Caco-2 (cell line): ENCODE results near the gene AP3B1. TPM values are rescaled to one million over a fixed set of nuclear protein-coding genes. Genes with fewer than 3 reads are reported as not detected.

Source experiments
- BruUV-seq: library from RNA; stranded (reverse); fragments of 400-500 nt; replicated peaks from 2 replicates; lab custom pipeline; 2021; lab: Mats Ljungman, UMichigan
- CTCF ChIA-PET: fragments of 300-600 bp; sonication (Branson Sonifier 250); formaldehyde crosslinking; loops from one replicate; lab custom pipeline; 2022; ENCODE audit warnings: antibody characterized with exemption; lab: Charles Lee
- POLR2A ChIA-PET: fragments of 300-600 bp; sonication (Branson Sonifier 250); formaldehyde crosslinking; loops from one replicate; lab custom pipeline; 2022; ENCODE audit warnings: antibody characterized with exemption; lab: Charles Lee
- DNase-seq, 2 experiments: peaks; one replicate each; pipeline versions ENCODE4 v3.0.0 to v3.0.0-alpha.2; 2020 to 2022
- H3K27me3 ChIP-seq: replicated peaks from 2 replicates; pipeline ENCODE4 v1.6.0; 2011; ENCODE audit warnings: low read length; ENCODE audit not compliant: control insufficient read depth, insufficient read depth
- H3K36me3 ChIP-seq: 2 replicates; pipeline ENCODE4 v1.5.1; 2011; ENCODE audit warnings: low read length; ENCODE audit not compliant: control insufficient read depth, insufficient read depth
- H3K4me1 ChIP-seq: fragments of 250-450 bp; sonication (Bioruptor Pico); 2 replicates; pipeline ENCODE4 v1.5.1; 2020; ENCODE audit warnings: mild to moderate bottlenecking
- H3K4me3 ChIP-seq: 2 replicates; pipeline ENCODE4 v1.5.1; 2011; ENCODE audit warnings: low read depth, mild to moderate bottlenecking, control low read depth, low read length
- H3K9me3 ChIP-seq: fragments of 250-450 bp; sonication (Bioruptor Pico); 2 replicates; pipeline ENCODE4 v1.5.1; 2020; ENCODE audit warnings: mild to moderate bottlenecking, moderate library complexity
- H3K27ac Mint-ChIP-seq: one replicate; pipeline ENCODE4 v1.8.0; 2022; ENCODE audit warnings: mixed read lengths; ENCODE audit not compliant: unreplicated experiment
- H3K27me3 Mint-ChIP-seq: one replicate; pipeline ENCODE4 v1.8.0; 2022; ENCODE audit warnings: mixed read lengths; ENCODE audit not compliant: insufficient read depth, unreplicated experiment
- H3K36me3 Mint-ChIP-seq: one replicate; pipeline ENCODE4 v1.8.0; 2022; ENCODE audit warnings: mild to moderate bottlenecking, mixed read lengths; ENCODE audit not compliant: insufficient read depth, unreplicated experiment
- H3K4me1 Mint-ChIP-seq: one replicate; pipeline ENCODE4 v1.8.0; 2022; ENCODE audit warnings: low read depth, mixed read lengths; ENCODE audit not compliant: unreplicated experiment
- H3K4me3 Mint-ChIP-seq: one replicate; pipeline ENCODE4 v1.8.0; 2022; ENCODE audit warnings: mild to moderate bottlenecking, moderate library complexity, mixed read lengths; ENCODE audit not compliant: unreplicated experiment
- H3K9me3 Mint-ChIP-seq: one replicate; pipeline ENCODE4 v1.8.0; 2022; ENCODE audit warnings: mixed read lengths; ENCODE audit not compliant: unreplicated experiment
- intact Hi-C: fragments of 100-400 bp; cut with micrococcal nuclease; formaldehyde crosslinking; loops from one replicate; pipeline ENCODE4 v1.10.0; 2022; ENCODE audit not compliant: unreplicated experiment
- total RNA-seq: library from RNA; stranded (reverse); gene quantifications from 2 replicates; pipeline ENCODE4 v1.2.3, GENCODE V29; 2022
- TF ChIP-seq, protein P1 (sequence below), 2 experiments: fragments of 200-600 bp in 1 of 2; IDR thresholded peaks; 1 replicate in 1 of 2; 2 replicates in 1 of 2; pipeline versions ENCODE4 v1.5.1 to v1.8.0; 2011 to 2022; ENCODE audit warnings: antibody characterized with exemption in 1 of 2, control low read depth in 1 of 2, inconsistent platforms in 1 of 2, low read depth in 1 of 2, low read length in 1 of 2, mild to moderate bottlenecking in 1 of 2, moderate library complexity in 1 of 2; ENCODE audit not compliant: insufficient read depth in 1 of 2, severe bottlenecking in 1 of 2, unreplicated experiment in 1 of 2

The AP3B1 gene
- total RNA-seq, 1 experiment from 2014 or later = 52.7 TPM

DNA sequence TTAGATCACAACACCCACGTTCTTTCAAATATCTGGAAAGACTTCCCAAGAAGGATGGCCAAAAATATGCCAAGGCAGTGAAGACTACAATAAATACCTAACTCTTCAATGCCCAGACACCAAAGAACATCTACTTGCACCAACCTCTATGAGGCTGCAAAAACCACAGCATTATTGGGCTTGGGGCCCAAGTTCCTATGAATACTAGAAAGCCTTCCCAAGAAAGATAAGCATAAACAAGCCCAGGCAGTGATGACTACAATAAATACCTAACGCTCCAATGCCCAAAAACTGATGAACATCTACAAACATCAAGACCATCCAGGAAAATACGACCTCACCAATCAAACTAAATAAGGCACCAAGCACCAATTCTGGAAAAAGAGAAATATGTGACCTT, 41.3 kb downstream of the AP3B1 start:
- Mint-ChIP-seq H3K4me1 (no peaks in the 10 kb centered on the region), H3K36me3 (peaks cover 30% of the 10 kb centered on the region), H3K27me3 (no peaks in the 10 kb centered on the region), H3K27ac (no peak overlapping the region), H3K4me3 (no peak overlapping the region), H3K9me3 (peaks cover 31% of the 10 kb centered on the region)
- DNase-seq = no peak
- no TSS peak for BruUV-seq
- Histone ChIP-seq H3K9me3 (peaks cover 11% of the 10 kb centered on the region; the same call in 1 of the 2 replicates), H3K4me3 (no peak overlapping the region), H3K36me3 (no peaks in the 10 kb centered on the region; the same call in 1 of the 2 replicates), H3K27me3 (no peaks in the 10 kb centered on the region), H3K4me1 (no peaks in the 10 kb centered on the region)
- ChIA-PET CTCF (no interaction called here), POLR2A (no interaction called here)
- TF ChIP-seq, protein P1, sequence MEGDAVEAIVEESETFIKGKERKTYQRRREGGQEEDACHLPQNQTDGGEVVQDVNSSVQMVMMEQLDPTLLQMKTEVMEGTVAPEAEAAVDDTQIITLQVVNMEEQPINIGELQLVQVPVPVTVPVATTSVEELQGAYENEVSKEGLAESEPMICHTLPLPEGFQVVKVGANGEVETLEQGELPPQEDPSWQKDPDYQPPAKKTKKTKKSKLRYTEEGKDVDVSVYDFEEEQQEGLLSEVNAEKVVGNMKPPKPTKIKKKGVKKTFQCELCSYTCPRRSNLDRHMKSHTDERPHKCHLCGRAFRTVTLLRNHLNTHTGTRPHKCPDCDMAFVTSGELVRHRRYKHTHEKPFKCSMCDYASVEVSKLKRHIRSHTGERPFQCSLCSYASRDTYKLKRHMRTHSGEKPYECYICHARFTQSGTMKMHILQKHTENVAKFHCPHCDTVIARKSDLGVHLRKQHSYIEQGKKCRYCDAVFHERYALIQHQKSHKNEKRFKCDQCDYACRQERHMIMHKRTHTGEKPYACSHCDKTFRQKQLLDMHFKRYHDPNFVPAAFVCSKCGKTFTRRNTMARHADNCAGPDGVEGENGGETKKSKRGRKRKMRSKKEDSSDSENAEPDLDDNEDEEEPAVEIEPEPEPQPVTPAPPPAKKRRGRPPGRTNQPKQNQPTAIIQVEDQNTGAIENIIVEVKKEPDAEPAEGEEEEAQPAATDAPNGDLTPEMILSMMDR (IDR thresholded peaks at IDR 0.05; ENCODE audit: insufficient read depth in 1 of 2, low read depth in 1 of 2, low read length in 1 of 2, severe bottlenecking in 1 of 2, unreplicated experiment in 1 of 2) = no peak
- intact Hi-C loops = no loop called here

DNA sequence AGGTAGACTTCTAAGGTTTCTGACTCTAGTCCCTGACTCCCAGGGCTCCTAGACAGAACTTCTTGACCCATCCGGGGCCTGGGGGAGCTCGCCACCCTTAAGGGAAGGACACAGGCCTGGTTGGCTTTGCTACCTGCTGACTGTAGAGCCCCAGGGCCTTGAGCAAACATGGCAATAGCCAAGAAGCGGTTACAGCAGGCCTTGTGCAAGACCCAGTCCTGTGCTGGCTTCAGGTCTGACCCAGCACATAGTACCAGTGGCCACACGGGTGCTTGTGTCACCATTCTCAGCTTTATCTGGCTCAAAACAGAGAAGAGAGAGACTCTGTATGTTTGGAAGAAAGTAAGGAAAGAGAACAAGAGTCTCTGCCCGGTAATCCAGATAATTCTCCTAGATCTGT, 41.8 kb downstream of the AP3B1 start:
- POLR2A ChIA-PET = no interaction called here
- Histone ChIP-seq H3K36me3 (no peaks in the 10 kb centered on the region; the same call in 1 of the 2 replicates), H3K27me3 (no peaks in the 10 kb centered on the region), H3K9me3 (peaks cover 11% of the 10 kb centered on the region; the same call in 1 of the 2 replicates), H3K4me3 (no peak overlapping the region), H3K4me1 (no peaks in the 10 kb centered on the region)
- TF ChIP-seq, protein P1 (IDR thresholded peaks at IDR 0.05; ENCODE audit: insufficient read depth in 1 of 2, low read depth in 1 of 2, low read length in 1 of 2, severe bottlenecking in 1 of 2, unreplicated experiment in 1 of 2) = no peak
- H3K9me3 Mint-ChIP-seq = peaks cover 27% of the 10 kb centered on the region
- intact Hi-C loops = no loop called here
- no peaks in the 10 kb centered on the region for H3K4me1 Mint-ChIP-seq
- no peak overlapping the region for H3K27ac Mint-ChIP-seq
- DNase-seq = no peak
- CTCF ChIA-PET = no interaction called here
- peaks cover 30% of the 10 kb centered on the region for H3K36me3 Mint-ChIP-seq
- no peaks in the 10 kb centered on the region for H3K27me3 Mint-ChIP-seq
- no TSS peak for BruUV-seq
- no peak overlapping the region for H3K4me3 Mint-ChIP-seq

DNA sequence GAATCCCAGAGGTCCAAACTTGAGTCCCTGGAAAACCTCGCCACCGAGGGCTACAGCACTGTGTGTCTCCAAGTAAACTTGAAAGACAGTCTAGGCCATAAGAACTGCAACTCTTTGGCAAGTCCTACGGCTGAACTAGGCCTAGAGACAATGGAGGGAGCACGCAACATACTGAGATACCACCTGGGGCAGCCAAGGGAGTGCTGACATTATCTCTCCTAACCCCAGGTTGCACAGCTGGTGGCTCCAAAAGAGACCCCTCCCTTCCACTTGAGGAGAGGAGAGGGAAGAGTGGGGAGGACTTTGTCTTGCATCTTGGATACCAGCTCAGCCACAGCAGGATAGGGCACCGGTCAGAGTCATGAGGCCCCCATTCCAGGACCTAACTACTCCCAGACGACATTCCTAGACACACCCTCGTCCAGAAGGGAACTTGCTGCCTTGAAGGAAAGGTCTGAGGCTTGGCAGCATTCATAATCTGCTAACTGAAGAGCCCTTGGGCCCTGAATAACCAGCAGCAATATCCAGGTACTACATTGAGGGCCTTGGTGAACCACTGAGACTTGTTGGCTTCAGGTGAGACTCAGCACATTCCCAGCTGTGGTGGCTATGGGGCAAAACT, 42.7 kb downstream of the AP3B1 start:
- Mint-ChIP-seq H3K4me1 (peaks cover 8% of the 10 kb centered on the region), H3K4me3 (no peak overlapping the region), H3K27ac (no peak overlapping the region), H3K9me3 (peaks cover 33% of the 10 kb centered on the region), H3K27me3 (no peaks in the 10 kb centered on the region), H3K36me3 (peaks cover 30% of the 10 kb centered on the region)
- BruUV-seq = no TSS peak
- TF ChIP-seq, protein P1 (IDR thresholded peaks at IDR 0.05; ENCODE audit: insufficient read depth in 1 of 2, low read depth in 1 of 2, low read length in 1 of 2, severe bottlenecking in 1 of 2, unreplicated experiment in 1 of 2) = no peak
- H3K4me3 ChIP-seq = no peak overlapping the region
- CTCF ChIA-PET = no interaction called here
- intact Hi-C loops = no loop called here
- POLR2A ChIA-PET = no interaction called here
- no peak for DNase-seq
- H3K27me3 ChIP-seq = no peaks in the 10 kb centered on the region
- no peaks in the 10 kb centered on the region; the same call in 1 of the 2 replicates for H3K36me3 ChIP-seq
- H3K9me3 ChIP-seq = peaks cover 11% of the 10 kb centered on the region; the same call in 1 of the 2 replicates
- H3K4me1 ChIP-seq = peaks cover 2% of the 10 kb centered on the region
